HG03354 (cell line): ENCODE data around the gene SRBD1.

ENCODE experiments used
- ATAC-seq: cut with Tn5 transposase; IDR thresholded peaks from one replicate; pipeline ENCODE4 v1.9.1; 2021; ENCODE audit warnings: mild to moderate bottlenecking; ENCODE audit not compliant: unreplicated experiment, poor library complexity, severe bottlenecking

Gene SRBD1

GRCh38 chr2:45396671-45397070 lies 214.4 kb downstream of the SRBD1 start:
- ATAC-seq, result no peak

- no peak for ATAC-seq
Measured at GRCh38 chr2:45394842-45395241, 216.2 kb downstream of the SRBD1 start.

- ATAC-seq, result no peak
Measured at GRCh38 chr2:45394216-45394615, 216.9 kb downstream of the SRBD1 start.

- no peak for ATAC-seq
Measured at GRCh38 chr2:45391866-45392265, 219.2 kb downstream of the SRBD1 start.

GRCh38 chr2:45390861-45391260 lies 220.2 kb downstream of the SRBD1 start:
- ATAC-seq, result no peak

DNA sequence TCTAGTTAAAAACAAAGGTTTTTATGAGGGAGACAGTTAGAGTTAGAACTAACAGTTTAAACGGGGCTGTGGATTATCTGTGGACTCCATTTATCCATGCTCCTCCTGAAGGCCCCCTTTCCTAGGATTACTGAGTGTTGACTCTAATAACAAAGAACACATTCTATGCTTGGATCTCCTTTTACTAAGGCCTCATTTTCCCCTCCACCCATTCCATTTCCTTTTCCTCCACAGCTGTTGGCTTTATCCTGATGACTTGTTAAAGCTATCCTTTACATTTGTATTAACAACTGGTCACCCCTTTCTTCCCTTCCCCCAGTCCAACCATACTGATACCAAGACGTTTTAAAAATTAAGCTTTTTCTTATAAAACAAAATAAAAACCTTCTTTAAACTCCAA lies 220.6 kb downstream of the SRBD1 start:
- ATAC-seq, result no peak

- ATAC-seq, result no peak
Measured at GRCh38 chr2:45388541-45389100, 222.4 kb downstream of the SRBD1 start.

DNA sequence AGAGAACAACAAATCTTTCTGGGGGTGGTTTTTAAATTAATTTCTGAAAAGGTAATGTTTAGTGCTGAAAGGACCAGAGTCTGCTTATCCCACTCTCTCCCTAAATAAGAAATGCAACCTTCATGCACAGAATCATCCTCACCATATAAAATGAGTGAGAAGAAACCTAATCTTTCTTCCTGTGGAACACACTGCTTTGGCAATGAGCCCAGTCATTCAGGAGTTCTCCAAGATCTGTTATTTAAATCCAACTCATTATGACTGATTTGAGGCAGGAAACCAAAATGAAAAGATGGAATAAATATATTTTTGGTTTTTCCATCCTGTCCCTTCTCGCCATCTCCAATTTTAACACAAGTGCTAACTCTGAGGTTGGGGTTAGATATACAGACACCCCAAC lies 228.3 kb downstream of the SRBD1 start:
- ATAC-seq, result no peak

DNA sequence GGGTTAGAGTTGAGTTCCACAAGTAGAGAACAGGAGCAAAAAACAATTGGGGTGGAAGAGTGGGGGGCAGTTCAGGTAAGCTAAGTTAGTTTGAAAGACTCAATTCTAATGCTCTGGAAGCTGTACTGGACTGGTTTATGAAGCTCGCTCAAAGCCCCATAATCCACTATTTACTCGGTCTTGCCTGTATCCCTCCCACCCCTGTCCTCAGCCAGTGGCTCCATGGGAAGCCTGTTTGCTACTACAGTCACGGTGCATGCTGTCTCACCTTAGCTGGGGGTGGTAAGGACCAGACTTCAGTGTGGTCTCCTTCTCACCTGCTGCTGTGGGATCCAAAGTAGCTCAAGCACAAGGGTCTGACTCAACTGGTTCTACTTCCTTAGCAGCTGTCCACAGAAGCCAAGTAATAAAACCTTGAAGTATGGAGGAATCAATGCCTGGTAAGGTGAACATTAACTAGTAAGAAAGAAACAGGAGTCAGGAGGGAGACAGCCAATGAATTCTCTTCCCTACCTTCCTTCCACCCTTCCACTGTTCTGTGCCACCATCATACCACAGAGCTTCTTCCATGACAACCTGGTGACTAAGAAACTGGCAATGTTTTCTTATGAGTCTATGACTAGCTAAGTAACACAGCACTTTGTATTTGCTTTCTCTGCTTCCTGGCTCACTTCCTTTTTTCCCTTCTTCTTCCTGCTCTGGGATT lies 230.8 kb downstream of the SRBD1 start:
- ATAC-seq, result no peak

- no peak for ATAC-seq
Measured at GRCh38 chr2:45379399-45380087, 231.5 kb downstream of the SRBD1 start.

- ATAC-seq, result no peak
Measured at GRCh38 chr2:45373534-45373933, 237.5 kb downstream of the SRBD1 start.

DNA sequence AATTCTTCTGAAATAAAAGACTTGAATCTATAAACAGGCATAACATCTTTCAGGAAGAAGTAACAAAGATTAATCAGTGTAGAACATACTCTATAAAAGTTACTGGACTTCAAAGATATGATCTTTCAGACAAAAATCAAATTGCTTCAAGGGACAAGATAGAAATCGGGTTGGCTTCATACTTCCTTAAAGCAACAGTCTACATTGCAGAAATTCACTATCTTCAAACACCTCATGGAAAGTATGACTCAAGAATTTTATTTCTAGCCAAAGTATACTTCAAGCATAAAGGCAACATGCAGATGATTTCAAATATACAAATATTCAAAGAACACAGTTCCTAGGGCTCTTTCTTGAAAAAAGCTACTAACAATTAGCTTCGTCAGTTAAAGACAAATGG lies 240.7 kb downstream of the SRBD1 start:
- no peak for ATAC-seq

DNA sequence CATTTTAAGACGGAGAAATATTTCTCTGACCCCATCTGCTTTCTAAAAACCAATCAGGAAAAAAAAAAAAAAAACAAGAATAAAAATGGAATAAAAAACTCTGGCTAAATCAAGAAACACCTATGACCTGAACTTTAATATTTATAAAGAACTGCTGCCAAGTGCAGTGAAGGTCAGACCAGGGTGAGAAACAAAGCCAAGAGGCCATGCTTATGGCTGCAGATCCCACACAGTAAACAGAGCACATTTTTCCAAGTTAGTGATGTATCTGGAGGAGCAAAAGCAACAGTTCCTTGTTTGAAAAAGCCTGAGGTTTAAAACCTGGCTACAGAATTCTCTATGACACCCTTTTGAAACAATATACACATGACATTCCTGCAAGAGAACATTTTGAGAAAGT lies 242.3 kb downstream of the SRBD1 start:
- ATAC-seq, result no peak

DNA sequence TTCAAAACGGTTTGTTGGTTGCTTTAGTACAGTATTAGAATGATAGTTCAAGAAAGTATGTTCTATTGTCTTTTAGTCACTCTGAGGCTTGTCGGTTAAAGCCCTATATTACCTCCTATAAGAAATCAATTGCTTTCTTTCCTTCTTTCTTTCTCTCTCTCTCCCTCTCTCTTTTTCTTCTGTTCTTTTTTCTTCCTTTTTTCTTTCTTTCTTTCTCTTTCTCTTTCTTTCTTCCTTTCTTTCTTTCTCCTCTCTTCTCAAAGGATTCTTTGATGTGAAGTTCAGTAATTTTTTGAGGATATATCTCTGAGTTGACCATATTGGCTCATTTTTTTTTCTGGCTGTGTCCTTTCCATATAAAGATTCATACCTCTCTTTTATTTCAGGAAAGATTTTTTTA lies 249.4 kb downstream of the SRBD1 start:
- ATAC-seq, result no peak

GRCh38 chr2:45354776-45355175 lies 256.3 kb downstream of the SRBD1 start:
- ATAC-seq, result no peak

DNA sequence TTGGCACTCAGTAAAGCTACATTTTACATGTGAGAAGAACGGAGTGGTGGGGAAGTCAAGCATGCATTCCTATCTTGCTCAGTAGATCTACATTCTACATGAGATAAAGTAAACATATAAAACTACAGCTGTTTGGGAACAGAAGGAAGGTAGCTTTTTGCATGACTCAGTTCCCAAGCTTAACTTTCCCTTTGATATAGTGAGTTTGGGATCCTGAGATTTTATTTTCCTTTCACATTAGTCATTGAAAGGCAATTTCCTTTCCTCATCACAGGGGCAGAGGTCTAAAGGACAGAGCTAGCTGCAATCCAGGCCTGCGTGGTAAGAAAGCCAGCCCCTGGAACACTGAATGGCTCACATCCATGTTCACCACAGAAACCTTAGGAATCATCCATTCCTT lies 257.2 kb downstream of the SRBD1 start:
- ATAC-seq, result no peak

- ATAC-seq, result no peak
Measured at GRCh38 chr2:45352506-45352905, 258.6 kb downstream of the SRBD1 start.

DNA sequence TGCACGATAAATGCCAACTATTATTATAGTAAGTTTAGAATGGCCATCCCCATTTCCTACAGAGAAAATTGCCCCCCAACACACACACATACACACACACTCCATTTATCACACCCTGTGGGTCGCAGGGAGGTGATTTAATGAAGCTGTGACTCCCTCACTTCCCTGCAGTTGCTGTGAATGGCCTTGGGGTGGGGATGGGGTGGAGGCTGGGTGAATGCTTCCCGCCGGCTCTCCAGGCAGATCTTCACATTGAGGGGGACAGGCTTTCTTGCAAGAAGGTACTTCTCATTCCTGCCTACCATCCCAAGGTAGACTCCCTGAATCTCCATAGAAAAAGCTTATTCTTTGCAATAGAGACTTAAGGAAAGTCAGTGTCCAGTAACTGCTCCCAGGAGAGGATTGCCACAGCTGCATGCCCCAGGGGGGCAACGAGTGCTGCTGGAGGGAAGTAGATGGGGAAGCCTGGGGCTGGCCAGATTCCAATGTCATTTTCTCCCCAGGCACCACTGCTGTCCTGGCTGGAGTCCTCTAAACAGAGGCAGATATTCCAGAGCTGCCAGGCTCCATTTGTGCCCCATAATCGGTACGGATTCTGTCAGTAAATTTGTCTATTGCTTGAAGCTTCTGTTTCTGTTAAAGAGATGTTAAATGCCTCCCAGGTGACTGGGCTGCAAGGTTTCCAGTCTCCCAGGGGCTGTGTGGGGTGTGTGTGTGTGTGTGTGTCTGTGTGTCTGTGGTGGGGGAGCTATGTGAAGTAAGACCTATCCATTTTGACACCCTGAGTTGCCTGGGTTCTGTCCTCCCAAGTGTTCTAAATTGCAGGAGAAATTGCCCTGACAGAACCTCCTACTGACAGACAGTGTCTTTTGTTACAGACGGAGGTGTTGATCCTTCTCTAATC lies 265.5 kb downstream of the SRBD1 start:
- ATAC-seq, result no peak

DNA sequence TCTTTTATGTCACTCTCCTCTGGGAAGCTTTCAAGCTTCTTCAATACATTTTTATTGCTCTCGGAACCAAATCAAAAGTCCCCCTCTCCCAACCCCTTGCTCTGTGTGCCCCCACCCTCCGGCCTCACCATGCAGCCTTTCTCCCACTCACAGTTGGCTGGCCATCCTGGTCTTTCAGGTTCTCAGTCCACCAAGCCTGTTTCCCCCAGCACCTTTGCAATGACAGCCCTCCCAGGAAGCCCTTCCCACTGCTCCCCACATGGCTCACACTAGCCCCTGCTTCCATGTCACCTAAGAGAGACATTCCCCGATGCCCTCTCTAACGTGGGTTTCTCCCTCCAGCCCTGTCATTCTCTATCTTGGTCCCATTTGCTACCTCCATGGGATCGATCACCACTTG lies 266.6 kb downstream of the SRBD1 start:
- ATAC-seq, result no peak

DNA sequence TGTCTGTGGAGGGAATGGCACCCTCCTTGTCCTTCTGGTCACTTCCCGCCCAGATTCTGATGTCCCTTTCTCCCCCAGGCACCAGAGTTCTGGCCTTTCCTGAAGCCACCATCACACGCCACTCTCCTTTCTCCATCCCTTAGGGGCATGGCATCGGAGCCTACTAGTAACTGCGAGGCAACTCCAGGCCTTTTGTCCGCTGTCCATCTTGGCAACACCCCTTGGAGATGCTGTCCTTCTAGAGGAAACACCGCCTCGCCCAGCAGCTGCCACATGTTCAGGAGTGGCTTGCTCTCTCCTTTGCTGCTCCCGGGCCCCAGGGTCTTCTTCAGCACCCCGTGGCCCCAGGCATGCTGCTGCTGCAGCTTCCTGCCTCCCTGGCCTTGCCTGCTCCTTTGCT lies 267.0 kb downstream of the SRBD1 start:
- ATAC-seq, result no peak
